ENCODE results near the gene CDK10.

Gene CDK10

DNA sequence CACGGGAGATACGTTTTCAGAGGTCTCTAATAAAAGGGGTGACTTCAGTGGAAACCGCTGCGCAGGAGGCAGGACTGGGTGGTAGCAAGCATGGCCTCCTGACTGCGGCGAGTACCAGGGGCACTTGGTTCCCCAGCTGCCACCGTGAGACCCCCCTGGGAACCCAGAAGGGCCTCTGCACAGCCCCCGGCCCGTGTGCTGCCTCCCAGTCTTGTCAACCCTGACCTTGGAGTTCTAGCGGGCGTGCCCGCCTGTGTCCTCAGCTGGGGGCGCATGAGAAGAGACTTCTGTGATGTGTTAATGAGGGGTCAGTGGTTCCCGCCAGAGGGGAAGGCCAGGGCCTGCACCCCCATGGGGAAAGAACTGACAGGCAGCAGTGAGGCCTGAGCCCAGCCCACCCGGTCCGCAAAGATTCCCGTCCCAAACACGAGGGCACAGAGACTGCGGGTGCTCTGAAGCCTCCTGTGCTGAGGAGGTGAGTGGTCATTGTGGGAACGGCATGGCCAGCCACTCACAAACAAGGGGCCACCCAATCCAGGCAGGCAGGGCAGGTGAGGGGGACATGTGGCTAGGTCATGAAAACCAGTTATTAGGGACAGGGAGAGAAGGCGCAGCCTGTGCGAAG lies 44.2 kb downstream of the CDK10 start:
- in situ Hi-C loops (cut with HindIII; ENCODE audit: low sequenced_read_pairs) = loop anchor here (5.0 kb wide), 2 partner anchors 43 to 67 kb away; partner anchors contain the start of gene CDK10

DNA sequence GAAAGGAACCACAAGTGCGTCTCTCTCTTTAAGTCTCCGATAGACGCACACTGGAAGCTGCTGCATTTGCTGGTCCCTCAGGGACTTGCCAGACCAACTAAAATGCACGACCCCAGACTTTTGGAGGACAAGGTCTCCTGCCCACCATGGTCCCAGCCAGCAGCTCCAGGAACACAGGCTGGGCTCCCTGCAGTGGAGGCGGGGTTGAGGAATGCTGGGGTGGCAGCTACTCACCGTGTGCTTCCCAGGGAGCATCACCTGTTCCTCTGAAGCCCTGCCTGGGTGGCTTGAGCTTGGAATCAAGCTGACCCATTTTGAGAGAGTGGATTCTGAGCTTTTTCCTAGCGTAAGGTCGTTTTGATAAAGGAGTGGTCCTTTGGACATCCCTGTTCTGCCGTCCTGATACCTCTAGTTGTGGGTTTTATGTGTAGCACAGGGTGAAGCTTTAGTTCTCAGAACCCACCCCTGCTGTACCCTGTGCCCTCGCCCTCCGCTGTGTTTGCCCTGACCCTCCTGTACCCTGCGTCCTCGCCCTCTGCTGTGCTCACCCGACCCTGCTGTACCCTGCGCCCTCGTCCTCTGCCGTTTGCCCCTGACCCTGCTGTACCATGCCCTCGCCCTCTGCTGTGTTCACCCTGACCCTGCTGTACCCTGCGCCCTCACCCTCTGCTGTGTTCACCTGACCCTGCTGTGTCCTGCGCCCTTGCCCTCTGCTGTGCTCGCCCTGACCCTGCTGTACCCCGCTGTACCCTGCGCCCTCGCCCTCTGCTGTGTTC lies 45.8 kb downstream of the CDK10 start:
- in situ Hi-C loops (cut with HindIII; ENCODE audit: low sequenced_read_pairs) = loop anchor here (5.0 kb wide), 2 partner anchors 45 to 65 kb away; partner anchors contain the start of gene CDK10

DNA sequence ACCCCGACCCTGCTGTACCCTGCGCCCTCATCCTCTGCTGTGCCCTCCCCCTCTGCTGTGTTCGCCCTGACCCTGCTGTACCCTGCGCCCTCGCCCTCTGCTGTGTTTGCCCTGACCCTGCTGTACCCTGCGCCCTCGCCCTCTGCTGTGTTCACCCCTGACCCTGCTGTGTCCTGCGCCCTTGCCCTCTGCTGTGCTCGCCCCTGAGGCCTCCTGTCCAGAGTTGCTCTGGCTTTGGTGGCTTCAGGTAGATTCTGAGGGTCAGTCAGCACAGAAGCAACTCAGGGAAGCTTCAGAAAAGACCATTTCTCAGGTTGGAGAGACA lies 46.4 kb downstream of the CDK10 start:
- in situ Hi-C loops (cut with HindIII; ENCODE audit: low sequenced_read_pairs) = loop anchor here (5.0 kb wide), 2 partner anchors 46 to 64 kb away; partner anchors contain the start of gene CDK10

DNA sequence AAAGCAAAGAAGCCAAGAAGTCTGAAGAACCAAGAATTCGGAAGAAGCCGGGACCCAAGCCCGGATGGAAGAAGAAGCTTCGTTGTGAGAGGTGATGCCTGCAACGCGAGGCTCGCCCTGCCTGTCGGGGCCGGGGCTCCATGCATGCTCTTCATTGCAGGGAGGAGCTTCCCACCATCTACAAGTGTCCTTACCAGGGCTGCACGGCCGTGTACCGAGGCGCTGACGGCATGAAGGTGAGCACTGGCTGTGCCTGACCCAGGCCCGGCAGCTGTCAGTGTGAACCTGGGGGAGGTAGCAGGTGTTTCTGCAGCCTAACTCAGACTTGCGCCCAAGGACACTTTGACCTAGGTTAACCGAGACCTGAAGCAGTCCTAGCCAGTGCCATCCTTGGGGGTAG lies 46.8 kb downstream of the CDK10 start:
- in situ Hi-C loops (cut with HindIII; ENCODE audit: low sequenced_read_pairs) = loop anchor here (5.0 kb wide), 2 partner anchors 46 to 64 kb away; partner anchors contain the start of gene CDK10

DNA sequence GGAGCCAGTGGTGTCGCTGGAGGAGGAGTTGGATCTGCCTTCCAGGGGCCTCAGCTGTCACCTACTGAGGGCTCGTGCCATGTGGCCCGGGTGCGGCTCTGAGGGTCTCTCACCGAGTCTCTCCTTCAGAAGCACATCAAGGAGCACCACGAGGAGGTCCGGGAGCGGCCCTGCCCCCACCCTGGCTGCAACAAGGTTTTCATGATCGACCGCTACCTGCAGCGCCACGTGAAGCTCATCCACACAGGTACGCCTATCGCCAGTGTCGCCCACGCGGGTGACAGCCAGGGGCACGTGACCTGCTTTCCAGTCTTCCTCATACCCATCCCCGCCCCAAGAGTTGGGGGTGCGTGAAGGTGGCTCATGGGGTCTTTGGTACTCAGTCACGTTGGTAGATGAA lies 47.3 kb downstream of the CDK10 start:
- in situ Hi-C loops (cut with HindIII; ENCODE audit: low sequenced_read_pairs) = loop anchor here (5.0 kb wide), 2 partner anchors 46 to 64 kb away; partner anchors contain the start of gene CDK10

DNA sequence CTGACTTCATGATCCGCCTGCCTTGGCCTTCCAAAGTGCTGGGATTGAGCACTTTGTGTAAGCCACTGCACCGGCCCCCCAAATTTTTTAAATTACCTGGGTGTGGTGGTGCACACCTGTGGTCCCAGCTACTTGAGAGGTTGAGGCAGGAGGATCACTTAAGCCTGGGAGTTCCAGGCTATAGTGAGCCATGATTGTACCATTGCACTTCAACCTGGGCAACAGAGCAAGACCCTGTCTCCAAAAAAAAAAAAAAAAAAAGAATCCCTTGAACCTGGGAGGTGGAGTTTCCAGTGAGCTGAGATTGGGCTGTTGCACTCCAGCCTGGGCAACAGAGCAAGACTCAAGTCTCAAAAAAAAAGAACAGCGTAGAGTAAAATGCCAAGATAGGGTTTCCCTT lies 50.1 kb downstream of the CDK10 start:
- in situ Hi-C loops (cut with HindIII; ENCODE audit: low sequenced_read_pairs) = no loop called here

DNA sequence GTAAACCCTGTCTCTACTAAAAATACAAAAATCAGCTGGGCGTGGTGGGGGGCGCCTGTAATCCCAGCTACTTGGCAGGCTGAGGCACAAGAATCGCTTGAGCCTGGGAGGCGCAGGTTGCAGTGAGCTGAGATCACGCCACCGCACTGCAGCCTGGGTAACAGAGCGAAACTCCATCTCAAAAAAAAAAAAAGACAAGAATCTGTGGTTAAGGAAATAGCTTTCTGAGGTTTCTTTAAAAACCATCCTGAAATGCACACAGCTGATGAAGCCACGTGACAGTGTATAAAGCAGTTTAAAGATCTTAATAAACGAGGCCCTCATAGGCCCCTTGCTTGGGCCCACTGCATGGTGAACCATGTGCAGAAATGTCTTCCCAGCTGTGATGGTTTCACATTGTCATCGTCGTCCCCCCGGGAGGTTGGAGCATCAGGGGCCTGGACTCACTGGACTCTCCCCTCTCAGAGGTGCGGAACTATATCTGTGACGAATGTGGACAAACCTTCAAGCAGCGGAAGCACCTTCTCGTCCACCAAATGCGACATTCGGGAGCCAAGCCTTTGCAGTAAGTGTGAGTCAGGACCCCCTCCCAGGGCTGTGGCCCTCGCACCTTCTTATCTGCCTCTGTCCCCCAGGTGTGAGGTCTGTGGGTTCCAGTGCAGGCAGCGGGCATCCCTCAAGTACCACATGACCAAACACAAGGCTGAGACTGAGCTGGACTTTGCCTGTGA lies 51.0 kb downstream of the CDK10 start:
- in situ Hi-C loops (cut with HindIII; ENCODE audit: low sequenced_read_pairs) = no loop called here

DNA sequence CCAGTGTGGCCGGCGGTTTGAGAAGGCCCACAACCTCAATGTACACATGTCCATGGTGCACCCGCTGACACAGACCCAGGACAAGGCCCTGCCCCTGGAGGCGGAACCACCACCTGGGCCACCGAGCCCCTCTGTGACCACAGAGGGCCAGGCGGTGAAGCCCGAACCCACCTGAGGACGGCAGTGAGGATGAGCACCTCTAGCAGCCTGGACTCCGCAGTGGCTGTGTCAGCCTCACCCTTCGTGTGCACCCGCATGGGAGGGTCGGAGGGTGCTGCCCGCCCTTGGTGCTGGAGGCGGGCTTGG lies 51.5 kb downstream of the CDK10 start:
- in situ Hi-C loops (cut with HindIII; ENCODE audit: low sequenced_read_pairs) = no loop called here

DNA sequence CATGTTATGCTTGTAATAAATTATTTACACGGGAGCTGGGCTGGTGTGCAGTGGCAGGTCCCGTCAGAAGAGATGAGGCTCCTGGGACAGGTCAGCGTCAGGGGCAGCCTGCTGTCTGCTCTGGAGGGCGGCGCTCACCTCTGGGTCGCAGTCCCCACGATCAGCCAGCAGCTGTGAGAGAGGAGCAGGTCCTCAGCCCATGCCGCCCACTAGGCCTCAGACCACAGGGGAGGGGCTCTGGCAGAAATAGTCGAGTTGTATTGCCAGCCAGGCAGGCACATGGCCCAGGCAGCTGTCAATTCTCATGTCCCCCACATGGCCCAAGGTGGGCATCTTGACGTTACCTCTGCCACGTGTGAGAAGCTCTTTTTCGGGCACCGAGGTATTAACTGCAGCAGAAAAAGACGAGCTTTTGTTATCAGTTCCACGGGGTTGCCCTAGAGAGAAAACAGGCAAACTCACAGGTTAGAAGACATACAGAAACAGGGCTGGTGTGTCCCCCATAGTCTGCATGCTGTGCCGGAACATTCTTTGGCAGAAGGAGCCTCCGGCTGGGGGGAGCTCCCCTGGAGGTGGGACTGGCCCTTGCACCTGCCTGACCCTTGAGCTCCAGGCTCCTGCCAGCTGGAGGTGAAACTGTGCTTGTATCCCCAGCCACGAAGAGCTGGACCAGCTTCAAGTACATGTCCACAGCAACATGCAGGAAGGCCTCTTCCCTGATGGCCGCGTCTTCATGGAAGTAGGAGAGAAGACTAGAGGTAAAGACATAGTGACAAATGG lies 52.2 kb downstream of the CDK10 start:
- in situ Hi-C loops (cut with HindIII; ENCODE audit: low sequenced_read_pairs) = no loop called here

DNA sequence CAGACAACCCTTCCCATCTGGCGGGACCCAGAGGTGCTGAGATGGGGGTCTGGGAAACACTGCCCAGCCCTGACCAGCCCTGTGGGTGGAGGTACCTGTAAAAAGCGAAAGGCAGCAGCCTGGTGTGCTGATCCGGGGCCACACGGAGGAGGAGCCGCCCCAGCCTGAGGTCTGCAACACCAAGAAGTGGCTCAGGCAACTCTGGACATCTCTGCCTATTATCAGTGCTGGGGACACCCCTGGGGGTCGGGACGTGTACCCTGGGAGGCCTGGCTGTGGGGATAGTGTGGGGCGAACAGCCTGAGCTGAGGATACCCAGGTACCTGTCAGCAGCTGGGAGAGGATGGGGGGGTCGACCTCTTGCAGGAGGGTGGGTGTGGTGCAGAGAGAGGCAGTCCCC lies 52.9 kb downstream of the CDK10 start:
- in situ Hi-C loops (cut with HindIII; ENCODE audit: low sequenced_read_pairs) = no loop called here

DNA sequence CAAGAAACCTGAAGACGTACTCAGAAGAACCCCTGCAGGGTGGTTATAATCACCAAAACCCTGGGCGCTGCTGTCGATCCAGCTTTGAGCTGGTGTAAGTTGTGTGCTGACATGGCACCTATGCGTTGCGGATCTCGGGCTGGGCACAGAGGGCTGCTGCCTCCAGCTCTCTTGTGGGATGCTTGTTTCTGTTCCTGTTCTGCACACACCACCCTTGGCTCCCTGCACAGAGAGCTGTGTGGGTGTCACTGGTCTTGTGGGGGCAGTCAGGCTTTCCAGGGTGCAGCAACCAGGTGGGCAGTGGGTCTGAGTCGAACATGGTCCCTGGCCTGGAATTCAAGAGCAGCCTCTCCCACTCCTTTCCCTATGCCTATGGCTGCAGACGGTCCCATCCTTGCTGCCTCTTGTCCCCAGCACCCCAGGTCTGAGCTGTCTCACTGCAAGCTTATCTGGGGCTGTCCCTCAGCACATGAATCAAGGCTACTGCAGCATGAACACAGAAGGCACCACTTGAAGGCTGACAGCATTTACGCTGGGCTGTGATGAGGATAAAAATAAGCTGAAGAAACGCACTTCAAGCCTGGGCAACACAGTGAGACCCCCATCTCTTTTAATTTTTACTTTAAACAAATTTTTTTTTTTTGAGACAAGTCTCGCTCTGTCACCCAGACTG lies 55.0 kb downstream of the CDK10 start:
- in situ Hi-C loops (cut with HindIII; ENCODE audit: low sequenced_read_pairs) = no loop called here

DNA sequence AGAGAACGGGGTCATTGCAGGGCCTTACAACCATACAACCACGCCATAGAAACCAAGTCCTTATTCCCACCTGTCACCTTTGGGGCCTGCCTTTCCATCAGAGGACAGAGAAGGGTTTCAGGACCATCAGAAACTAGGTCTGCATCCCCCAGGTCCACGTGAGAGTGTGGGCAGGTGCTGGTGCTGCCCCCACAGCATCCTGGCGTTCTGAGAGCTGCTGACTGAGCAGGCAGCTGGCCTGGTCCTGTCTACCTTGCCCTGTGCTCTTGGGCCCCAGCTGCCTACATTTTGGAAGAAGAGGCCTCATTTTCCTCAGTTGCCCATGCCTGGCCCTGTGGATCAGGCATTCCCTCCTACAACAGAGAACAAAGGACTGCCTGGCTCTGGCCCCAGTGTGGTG lies 56.5 kb downstream of the CDK10 start:
- in situ Hi-C loops (cut with HindIII; ENCODE audit: low sequenced_read_pairs) = no loop called here

DNA sequence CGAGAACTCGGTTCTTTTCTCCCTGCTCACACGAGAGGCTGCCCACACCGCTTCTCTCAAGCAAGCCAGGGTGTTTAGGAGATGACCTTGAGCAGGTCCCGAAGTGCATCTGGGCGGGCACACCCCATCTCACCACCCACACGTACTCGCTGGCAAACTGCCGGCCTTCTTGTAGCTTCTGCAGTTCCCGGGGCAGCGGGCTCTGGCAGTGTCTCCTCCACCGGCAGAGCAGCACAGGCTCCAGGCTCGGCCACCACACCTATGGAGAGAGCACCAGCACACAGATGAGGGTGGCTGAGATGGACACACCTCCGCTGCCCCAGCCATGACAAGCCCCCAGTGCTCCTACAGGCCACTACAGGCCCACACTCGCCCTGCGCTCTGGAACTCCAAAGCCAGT lies 58.3 kb downstream of the CDK10 start:
- in situ Hi-C loops (cut with HindIII; ENCODE audit: low sequenced_read_pairs) = no loop called here
